GM20431 (cell line): ENCODE results near the gene C8G.

Experiments
- in situ Hi-C: fragments of 300-500 bp; cut with MseI, MboI; formaldehyde crosslinking; loops from one replicate; pipeline ENCODE4 v1.15.0; 2020; ENCODE audit warnings: low sequenced_read_pairs; ENCODE audit not compliant: unreplicated experiment

The C8G gene

DNA sequence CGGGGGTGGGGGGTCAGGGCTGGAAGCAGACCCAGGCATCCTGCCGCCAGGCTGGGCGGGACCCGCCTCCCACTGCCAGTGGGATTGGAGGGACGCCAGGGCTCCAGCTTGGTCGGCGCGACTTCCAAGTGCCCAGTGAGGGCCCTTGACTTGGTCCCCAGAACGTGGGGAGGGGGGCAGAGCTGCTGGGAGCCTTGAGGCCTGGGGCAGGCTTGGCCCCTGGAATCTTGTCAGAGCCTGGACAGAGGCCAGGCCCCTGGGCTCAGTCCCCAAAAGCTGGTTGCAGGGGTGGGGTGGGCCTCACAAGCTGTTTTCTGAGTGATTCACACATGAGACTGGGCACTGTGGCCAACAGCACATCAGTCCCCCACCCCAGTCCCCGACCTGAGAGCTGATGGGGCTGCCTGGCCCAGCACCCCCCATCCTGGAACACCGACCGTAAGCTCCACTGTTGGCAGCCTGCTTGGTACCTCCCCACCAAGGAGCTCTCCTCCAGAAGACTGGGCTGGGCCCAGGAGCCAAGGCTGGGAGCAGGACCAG, 50.8 kb downstream of the C8G start:
- in situ Hi-C loops = no loop called here
